Measurements from ENCODE around the gene HIBADH. TPM values are rescaled to one million over a fixed set of nuclear protein-coding genes. Genes with fewer than 3 reads are reported as not detected.
"Not testable (repeated sequence)": the region's sequence is repeated elsewhere in the genome, so short reads cannot be mapped to it uniquely, and the experiment has no call there.

The HIBADH gene
- total RNA-seq, 1 donor from 2014 or later = 38.1 TPM

DNA sequence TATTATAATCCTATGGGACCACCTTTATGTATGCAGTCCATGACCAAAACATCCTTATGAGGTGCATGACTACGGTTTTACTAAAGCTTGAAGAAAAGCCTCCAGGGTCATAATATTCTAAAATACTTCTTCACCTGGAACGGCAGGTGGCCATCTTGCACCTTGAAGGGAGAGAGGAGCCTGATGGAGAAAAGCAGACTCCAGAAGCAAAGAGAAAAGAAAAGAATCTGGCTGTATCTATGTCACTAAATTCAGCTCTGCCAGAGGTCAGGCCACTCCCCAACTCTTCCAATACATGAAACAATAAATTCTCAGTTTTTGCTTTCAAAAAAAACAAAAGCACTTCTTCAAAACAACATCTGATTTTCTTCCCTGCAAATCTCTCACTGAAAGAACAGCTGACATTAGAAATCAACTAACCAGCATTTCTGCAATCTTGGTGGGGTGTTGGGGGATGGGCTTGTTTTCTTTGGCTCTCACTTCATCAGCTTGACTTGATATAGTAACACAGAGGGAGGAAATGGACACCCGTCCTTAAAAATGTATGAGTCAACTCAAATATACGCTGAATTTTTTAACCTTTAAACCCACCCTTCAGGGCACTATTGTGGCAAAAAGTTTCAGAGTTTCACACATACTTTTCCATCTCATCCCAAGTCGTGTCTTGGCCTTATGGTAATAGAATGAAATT lies 21.7 kb downstream of the HIBADH start:
- Histone ChIP-seq H3K9me3 (no peaks in the 10 kb centered on the region), H3K36me3 (no peaks in the 10 kb centered on the region), H3K4me3 (no peak overlapping the region), H3K4me1 (peaks cover 25% of the 10 kb centered on the region), H3K27ac (peak overlapping the region; percentile 13), H3K27me3 (no peaks in the 10 kb centered on the region)
- no peak for DNase-seq (ENCODE audit: extremely low spot score in 2 of 2)
- TF ChIP-seq POLR2A (IDR thresholded peaks at IDR 0.05) = no peak
- no peak for TF ChIP-seq POLR2AphosphoS5 (IDR thresholded peaks at IDR 0.05; ENCODE audit: insufficient read depth in 1 of 2, low read depth in 1 of 2)
- TF ChIP-seq, protein P1, sequence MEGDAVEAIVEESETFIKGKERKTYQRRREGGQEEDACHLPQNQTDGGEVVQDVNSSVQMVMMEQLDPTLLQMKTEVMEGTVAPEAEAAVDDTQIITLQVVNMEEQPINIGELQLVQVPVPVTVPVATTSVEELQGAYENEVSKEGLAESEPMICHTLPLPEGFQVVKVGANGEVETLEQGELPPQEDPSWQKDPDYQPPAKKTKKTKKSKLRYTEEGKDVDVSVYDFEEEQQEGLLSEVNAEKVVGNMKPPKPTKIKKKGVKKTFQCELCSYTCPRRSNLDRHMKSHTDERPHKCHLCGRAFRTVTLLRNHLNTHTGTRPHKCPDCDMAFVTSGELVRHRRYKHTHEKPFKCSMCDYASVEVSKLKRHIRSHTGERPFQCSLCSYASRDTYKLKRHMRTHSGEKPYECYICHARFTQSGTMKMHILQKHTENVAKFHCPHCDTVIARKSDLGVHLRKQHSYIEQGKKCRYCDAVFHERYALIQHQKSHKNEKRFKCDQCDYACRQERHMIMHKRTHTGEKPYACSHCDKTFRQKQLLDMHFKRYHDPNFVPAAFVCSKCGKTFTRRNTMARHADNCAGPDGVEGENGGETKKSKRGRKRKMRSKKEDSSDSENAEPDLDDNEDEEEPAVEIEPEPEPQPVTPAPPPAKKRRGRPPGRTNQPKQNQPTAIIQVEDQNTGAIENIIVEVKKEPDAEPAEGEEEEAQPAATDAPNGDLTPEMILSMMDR (IDR thresholded peaks at IDR 0.05) = no peak
- intact Hi-C loops (cut with DNase I) = no loop called here

DNA sequence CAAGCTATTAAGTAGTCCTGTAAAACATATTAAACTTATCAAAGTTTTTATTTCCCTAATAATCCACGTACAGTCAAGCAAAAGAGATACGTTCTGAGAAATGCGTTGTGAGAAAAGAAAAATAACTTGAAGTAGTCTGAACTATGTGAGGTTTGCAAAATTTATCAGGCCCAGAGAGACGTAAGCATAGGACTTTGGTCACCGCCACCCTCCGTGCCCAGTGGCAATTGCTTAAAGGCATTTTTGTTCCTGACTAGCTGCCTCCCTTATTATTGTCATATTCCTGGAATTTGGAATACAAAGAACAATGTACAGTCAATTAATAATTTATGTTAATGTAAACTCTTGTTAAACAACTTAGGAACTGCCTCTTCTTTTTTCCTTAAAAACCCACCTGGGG lies 22.8 kb downstream of the HIBADH start:
- Histone ChIP-seq H3K9me3 (no peaks in the 10 kb centered on the region), H3K27me3 (no peaks in the 10 kb centered on the region), H3K4me3 (no peak overlapping the region), H3K4me1 (peaks cover 26% of the 10 kb centered on the region), H3K27ac (no peak overlapping the region), H3K36me3 (no peaks in the 10 kb centered on the region)
- intact Hi-C loops (cut with DNase I) = no loop called here
- DNase-seq (ENCODE audit: extremely low spot score in 2 of 2) = no peak
- no peak for TF ChIP-seq POLR2AphosphoS5 (IDR thresholded peaks at IDR 0.05; ENCODE audit: insufficient read depth in 1 of 2, low read depth in 1 of 2)

DNA sequence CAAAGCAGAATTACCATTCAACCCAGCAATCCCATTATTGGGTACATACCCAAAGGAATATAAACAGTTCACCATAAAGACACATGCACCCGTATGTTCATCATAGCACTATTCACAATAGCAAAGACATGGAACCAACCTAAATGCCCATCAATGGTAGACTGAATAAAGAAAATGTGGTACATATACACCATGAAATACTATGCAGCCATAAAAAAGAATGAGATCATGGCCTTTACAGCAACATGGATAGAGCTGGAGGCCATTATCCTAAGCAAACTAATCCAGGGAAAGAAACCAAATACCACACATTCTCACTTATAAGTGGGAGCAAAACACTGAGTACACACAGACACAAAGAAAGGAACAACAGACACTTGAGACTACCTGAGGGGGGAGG lies 23.6 kb downstream of the HIBADH start:
- H3K4me3 ChIP-seq; H3K27ac ChIP-seq; intact Hi-C loops (cut with DNase I); H3K36me3 ChIP-seq; H3K27me3 ChIP-seq; H3K9me3 ChIP-seq; DNase-seq (ENCODE audit: extremely low spot score in 2 of 2): not testable (repeated sequence)
- peaks cover 31% of the 10 kb centered on the region for H3K4me1 ChIP-seq

DNA sequence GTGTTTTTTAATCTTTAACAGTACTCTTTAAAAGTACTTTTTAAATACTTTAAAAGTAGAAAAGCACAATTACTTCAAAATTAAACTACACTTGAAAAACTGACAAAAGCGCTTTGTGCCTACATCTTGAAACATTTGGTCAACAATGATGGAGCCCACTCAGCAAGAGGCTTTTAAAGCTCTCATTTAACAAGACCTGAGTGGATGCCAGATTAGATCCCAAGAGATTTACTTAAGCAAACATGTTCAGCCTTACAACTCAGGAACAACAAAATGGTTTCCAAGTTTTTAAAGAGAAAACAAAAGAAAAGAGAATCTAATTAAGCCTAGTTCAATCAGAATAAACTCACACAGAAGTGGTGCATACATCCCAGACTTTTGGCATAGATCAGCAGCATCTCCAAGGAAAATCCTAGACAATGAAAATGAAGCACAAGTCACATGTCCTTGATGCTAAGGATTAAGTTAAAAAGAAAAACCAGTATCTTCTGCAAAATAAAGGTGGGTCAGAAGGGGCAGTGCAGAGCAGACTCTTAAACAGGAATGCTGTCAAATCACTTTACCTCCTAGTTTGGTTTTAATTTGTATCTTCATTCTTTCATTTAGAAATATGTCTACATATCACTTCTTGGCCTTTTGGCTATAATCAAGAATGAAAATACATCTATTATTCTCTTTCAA lies 26.2 kb downstream of the HIBADH start:
- no peak for DNase-seq (ENCODE audit: extremely low spot score in 2 of 2)
- Histone ChIP-seq H3K27ac (peak overlapping the region; percentile 24), H3K36me3 (no peaks in the 10 kb centered on the region), H3K4me3 (no peak overlapping the region), H3K9me3 (no peaks in the 10 kb centered on the region), H3K4me1 (peaks cover 24% of the 10 kb centered on the region), H3K27me3 (no peaks in the 10 kb centered on the region)
- TF ChIP-seq, protein P1 (IDR thresholded peaks at IDR 0.05) = no peak
- TF ChIP-seq POLR2AphosphoS5 (IDR thresholded peaks at IDR 0.05; ENCODE audit: insufficient read depth in 1 of 2, low read depth in 1 of 2) (no peak), POLR2A (IDR thresholded peaks at IDR 0.05) (no peak)
- intact Hi-C loops (cut with DNase I) = no loop called here

DNA sequence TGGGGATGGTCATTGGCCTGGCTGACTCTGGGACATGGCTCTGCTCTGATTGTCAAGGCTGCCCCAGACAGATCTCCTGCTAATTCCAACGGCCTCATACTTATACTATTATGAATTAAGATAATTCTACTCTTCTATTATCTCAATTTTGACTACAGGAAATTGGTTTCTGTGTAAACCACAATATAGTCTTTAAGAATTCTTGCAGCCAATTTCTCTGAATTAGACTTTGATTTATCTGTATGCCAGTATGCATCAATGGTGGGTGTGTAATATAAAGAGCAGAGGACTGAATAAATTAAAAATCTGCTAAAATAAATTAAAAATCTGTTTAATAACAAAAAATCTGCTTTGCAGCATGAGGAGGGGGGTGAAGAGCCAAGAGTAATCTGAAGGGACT lies 27.0 kb downstream of the HIBADH start:
- intact Hi-C loops (cut with DNase I) = no loop called here
- TF ChIP-seq POLR2A (IDR thresholded peaks at IDR 0.05) (no peak), POLR2AphosphoS5 (IDR thresholded peaks at IDR 0.05; ENCODE audit: insufficient read depth in 1 of 2, low read depth in 1 of 2) (no peak)
- TF ChIP-seq, protein P1 (IDR thresholded peaks at IDR 0.05) = no peak
- Histone ChIP-seq H3K36me3 (no peaks in the 10 kb centered on the region), H3K27ac (peak overlapping the region; percentile 14), H3K9me3 (no peaks in the 10 kb centered on the region), H3K4me3 (no peak overlapping the region), H3K27me3 (no peaks in the 10 kb centered on the region), H3K4me1 (peaks cover 16% of the 10 kb centered on the region)
- no peak for DNase-seq (ENCODE audit: extremely low spot score in 2 of 2)

All from vagina (tissue), 2 donors.